ENCODE results near the gene PRKD2.
"Not testable (repeated sequence)": the region's sequence is repeated elsewhere in the genome, so short reads cannot be mapped to it uniquely, and the experiment has no call there.

The PRKD2 gene

DNA sequence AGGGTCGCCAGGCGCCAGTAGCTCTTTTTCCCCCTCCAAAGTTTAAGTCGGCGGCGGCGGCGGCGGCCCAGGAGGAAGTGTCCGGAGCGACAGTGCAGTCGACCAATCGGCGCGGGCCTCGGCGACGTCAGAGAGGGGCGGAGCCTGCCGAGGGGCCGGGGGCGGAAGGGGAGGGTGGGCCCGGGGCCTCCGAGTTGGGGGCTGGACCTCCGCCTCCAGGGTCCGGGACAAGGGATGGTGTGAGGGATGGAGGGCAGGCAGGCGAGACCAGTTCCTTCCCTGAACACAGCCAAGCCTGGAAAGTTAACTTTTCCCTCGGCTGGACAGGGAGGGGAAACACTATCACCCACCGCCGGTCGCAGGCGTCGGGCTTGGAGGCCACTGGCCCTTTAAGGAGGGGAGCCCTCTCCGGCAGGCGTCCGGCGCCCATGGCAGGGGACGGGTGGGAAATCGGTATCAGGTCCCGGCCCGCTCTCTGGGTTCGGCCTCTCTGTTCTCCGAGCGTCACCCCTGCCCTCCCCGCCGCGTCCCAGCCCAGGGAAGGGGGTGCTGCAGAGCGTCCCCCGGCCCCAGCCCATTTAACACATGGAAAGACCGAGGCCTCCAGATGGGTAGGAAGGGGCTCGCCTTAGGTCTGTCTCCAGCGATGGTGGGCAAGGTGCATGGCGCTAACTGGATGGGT, at the start of gene PRKD2:
Gene PRKD2, minus strand, starts transcription at position 81 of the 682 bp plus-strand sequence. CDS start 744 bp downstream, outside the sequence.
- peak; percentile 96 for DNase-seq

DNA sequence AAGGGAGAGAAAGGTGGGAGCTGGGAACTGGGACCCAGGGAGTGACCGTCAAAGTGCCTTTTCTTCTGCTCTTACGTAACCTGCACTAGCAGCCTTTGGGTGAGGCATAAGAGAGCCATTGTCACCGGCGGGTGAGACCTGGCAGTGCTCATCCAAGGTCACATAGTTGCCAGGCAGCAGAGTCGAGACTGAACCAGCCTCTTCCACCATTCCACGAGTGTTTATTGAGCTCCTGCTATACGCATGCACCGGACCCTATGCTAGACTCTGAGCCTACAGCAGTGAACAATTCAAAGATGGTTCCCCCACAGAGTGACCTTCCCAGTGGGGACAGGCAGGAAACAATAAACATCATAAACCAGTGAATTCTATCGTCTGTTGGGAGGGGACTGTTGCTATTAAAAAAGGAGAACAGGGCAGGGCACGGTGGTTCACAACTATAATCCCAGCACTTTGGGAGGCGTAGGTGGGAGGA, 47.9 kb upstream of the PRKD2 start:
- DNase-seq = no peak

- DNase-seq = no peak
These were observed 45.5 kb upstream of the PRKD2 start for GRCh38 chr19:46762245-46762890.

DNA sequence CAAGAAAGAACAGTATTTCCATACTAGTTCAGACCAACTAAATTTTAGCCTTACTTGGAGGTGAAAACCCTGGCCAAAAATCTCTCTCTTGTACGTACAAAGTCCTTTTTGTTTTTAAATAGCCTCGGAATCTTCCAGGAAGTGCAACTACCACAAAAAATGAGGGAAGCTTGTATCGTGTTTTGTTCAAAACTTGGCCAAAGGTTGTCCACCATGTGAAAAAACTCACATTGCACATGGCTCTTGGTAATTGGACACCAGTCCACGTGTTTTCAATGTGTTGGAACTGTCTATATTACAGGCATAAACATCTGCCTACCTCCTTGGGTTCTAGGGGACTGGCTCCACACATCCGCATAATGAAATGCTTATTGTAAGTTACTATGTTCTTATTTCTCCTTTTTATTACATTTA, 44.5 kb upstream of the PRKD2 start:
- DNase-seq = no peak

DNA sequence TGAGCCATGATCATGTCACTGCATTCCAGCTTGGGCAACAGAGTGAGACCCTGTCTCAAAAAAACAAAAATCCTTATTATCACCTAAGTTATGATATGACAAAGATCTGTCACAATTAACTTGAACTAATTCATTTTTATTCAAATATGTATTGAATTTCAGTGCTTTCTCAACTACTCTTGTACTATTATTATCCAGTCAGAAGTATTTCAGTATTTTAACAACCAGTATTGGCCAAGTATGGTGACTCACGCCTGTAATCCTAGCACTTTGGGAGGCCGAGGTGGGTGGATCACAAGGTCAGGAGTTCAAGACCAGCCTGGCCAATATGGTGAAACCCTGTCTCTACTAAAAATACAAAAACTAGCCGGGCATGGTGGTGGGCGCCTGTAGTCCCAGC, 44.0 kb upstream of the PRKD2 start:
- not testable (repeated sequence) for DNase-seq

DNA sequence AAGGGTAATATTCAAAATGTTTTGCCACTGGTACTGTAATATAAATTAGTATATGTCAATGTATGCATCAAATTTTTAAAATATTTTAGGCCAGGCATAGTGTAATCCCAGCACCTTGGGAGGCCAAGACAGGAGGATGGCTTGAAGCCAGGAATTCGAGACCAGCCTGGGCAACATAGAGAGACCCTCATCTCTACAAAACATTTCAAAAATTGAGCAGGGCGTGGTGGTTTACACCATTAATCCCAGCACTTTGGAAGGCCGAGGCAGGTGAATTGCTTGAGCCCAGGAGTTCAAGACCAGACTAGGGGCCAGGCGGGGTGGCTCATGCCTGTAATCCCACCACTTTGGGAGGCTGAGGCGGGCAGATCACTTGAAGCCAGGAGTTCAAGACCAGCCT, 43.4 kb upstream of the PRKD2 start:
- DNase-seq = no peak

- DNase-seq = peak; percentile 74
These were observed 43.0 kb upstream of the PRKD2 start for GRCh38 chr19:46759817-46760333.

DNA sequence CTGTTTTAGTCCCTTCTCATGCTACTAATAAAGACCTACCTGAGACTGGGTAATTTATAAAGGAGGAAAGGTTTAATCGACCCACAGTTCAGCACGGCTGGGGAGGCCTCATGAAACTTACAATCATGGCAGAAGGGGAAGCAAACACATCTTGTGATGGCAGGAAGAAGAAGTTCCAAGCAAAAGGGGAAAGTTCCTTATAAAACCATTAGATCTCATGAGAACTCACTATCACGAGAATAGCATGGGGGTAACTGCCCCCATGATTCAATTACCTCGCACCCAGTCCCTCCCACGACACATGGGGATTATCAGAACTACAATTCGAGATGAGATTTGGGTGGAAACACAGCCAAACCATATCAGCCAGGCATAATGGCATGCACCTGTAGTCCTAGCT, 42.3 kb upstream of the PRKD2 start:
- no peak for DNase-seq

- DNase-seq = peak; percentile 29
These were observed 39.6 kb upstream of the PRKD2 start for GRCh38 chr19:46756544-46756888.

DNA sequence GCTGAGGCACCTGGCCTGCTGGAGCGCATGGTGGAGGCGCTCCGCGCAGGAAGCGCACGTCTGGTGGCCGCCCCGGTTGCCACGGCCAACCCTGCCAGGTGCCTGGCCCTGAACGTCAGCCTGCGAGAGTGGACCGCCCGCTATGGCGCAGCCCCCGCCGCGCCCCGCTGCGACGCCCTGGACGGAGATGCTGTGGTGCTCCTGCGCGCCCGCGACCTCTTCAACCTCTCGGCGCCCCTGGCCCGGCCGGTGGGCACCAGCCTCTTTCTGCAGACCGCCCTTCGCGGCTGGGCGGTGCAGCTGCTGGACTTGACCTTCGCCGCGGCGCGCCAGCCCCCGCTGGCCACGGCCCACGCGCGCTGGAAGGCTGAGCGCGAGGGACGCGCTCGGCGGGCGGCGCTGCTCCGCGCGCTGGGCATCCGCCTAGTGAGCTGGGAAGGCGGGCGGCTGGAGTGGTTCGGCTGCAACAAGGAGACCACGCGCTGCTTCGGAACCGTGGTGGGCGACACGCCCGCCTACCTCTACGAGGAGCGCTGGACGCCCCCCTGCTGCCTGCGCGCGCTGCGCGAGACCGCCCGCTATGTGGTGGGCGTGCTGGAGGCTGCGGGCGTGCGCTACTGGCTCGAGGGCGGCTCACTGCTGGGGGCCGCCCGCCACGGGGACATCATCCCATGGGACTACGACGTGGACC, 39.1 kb upstream of the PRKD2 start:
- no peak for DNase-seq

DNA sequence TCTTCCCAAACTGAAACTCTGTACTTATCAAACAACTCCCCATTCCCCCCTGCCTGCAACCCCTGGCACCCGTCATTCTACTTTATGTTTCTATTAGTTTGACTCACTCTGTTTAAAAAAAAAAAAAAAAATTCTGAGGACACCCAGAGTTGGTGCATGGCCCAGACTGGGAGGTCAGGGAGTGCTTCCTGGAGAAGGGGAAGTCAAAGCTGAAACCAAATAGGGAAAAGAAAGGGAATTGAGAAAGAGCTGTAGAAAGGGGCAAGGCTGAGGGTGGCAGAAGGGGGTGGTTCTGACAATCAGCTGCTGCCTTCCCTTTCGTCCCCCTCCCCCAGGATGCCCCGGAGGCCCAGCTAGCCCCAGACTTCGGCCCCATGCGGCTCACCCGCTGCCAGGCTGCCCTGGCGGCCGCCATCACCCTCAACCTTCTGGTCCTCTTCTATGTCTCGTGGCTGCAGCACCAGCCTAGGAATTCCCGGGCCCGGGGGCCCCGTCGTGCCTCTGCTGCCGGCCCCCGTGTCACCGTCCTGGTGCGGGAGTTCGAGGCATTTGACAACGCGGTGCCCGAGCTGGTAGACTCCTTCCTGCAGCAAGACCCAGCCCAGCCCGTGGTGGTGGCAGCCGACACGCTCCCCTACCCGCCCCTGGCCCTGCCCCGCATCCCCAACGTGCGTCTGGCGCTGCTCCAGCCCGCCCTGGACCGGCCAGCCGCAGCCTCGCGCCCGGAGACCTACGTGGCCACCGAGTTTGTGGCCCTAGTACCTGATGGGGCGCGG, 38.4 kb upstream of the PRKD2 start:
- DNase-seq = no peak

DNA sequence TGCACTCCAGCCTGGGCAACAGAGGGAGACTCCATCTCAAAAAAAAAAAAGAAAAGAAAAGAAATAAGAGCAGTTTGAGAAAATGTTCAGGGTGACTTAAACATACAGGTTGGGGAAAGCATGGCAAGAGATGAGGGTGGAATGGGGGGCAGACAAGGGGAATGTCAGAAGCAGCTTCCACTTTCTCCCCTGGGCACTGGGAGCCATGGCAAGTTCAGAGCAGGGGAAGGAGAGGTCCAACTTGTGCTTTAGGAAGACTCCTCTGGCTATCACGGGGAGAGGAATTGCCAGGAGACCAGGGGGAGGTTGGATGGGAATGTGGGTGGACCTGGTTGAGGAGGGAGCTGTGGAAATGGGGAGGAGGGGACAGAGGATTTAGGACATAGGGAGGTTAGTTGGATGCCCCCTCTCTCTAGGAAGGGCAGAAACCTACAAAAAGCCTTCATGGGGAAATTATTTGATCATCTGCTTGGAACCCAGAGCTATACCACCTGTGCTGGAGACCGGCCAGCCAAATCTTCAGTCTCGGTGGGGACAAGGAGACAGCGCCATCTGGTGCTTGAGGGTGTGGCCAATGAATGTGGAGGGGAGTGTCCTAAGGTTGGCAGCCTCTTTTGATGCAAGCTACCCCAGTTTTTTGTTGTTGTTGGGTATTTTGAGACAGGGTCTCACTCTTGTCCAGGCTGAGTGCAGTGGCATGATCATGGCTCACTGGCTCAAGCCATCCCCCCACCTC, 36.7 kb upstream of the PRKD2 start:
- DNase-seq = no peak

DNA sequence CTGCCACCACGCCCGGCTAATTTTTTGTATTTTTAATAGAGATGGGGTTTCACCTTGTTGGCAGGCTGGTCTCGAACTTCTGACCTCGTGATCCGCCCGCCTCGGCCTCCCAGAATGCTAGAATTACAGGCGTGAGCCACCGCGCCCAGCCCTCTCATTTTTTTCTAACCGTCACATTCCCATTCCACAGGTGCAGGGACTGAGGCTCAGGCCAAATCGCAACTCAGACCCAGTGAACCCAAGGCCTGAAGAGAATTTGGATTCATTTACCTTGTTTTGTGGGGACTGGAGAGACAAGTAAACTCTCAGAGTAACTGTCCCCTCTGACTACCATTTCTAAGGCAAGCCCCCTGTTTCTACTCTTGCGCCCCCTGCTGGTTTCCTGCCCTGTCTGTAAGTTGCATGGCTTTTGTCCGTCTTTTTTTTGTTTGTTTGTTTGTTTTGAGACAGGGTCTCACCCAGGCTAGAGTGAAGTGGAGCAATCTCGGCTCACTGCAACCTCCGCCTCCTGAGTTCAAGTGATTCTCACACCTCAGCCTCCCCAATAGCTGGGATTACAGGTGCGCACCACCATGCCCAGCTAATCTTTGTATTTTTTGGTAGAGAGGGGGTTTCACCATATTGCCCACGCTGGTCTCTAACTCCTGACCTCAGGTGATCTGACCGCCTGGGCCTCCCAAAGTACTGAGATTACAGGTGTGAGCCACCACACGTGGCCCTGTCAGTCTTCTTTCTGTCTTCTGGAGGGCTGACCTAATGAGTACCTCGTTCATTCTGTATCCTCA, 31.6 kb upstream of the PRKD2 start:
- DNase-seq = peak; percentile 65

GRCh38 chr19:46746281-46747057, 29.6 kb upstream of the PRKD2 start, which contains the start of gene STRN4:
STRN4 (minus strand) TSS chr19:46746450; CDS start chr19:46746430, 20 bp downstream.
- peak; percentile 76 for DNase-seq

GRCh38 chr19:46745521-46746280, 28.8 kb upstream of the PRKD2 start, which contains the start of gene FKRP:
FKRP (plus strand) TSS chr19:46746057; CDS start chr19:46755451, 9,394 bp downstream.
- DNase-seq = peak; percentile 59

DNA sequence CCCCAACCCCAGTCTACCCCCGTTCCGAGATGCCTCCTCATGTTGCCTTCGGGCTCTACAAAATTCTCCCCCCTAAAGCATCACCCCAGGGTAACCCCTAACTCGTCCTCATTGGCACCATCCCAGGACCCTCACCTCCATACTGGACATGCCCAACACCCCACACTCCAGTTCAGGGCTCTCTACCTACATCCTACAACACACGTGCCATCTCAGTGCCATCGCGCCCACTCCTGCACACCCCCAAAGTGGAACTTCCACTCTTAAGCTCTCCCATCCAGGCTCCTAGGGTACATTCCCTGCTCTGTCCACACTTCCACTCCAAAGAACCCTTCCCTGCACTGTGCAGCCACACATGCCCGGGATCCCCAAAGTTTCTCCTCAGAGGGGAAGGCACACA, 28.1 kb upstream of the PRKD2 start:
- DNase-seq = peak; percentile 21

GRCh38 chr19:46744005-46744691, 27.2 kb upstream of the PRKD2 start:
- no peak for DNase-seq

- no peak for DNase-seq
These were observed 26.1 kb upstream of the PRKD2 start for GRCh38 chr19:46742926-46743480.

DNA sequence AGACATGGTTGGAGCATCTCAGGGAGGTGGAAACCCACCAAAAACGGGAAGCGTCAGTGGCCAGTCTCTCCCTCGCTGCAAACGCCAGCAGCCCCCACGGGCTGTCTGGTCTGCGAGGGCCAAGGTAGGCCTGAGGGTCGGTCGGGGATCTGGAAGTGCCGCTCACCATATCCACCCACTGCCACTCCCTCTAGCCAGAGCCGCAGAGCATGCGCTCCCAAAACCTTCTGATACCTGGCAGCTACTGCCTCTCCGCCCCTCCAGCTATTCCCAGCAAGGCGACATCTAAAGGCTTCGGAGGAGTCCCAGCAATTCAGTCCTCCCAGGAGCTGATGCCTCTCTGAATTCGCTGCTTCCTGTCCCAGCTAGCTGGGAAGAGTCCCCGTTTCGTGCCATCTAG, 24.5 kb upstream of the PRKD2 start:
- no peak for DNase-seq
